H4 (cell line): ENCODE measurements around the gene GARIN3. TPM values are rescaled to one million over a fixed set of nuclear protein-coding genes. Genes with fewer than 3 reads are reported as not detected.
"Not testable (repeated sequence)": the region's sequence is repeated elsewhere in the genome, so short reads cannot be mapped to it uniquely, and the experiment has no call there.

Experiments
- DNase-seq: peaks from one replicate; pipeline ENCODE4 v3.0.0-alpha.2; 2015; ENCODE audit warnings: low spot score
- total RNA-seq: library from RNA; depleted of rRNA; stranded (reverse); fragments of >200 nt; shearing (Covaris generic); gene quantifications from 2 replicates; pipeline ENCODE4 v1.2.3, GENCODE V29; 2014

GARIN3 gene
- total RNA-seq, 1 experiment from 2014 or later = not detected

DNA sequence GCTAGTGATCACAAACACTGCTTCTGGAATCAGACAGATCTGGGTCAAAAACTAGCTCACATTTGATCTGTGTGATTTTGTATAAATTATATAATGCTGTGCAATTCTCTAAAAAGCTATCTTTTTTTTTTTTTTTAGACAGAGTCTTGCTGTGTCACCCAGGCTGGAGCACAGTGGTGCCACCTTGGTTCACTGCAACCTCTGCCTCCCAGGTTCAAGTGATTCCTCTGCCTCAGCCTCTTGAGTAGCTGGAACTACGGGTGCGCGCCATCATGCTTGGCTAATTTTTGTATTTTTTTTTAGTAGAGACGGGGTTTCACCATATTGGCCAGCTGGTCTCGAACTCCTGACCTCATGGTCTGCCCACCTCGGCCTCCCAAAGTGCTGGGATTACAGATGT is 19.1 kb upstream of the GARIN3 start:
- DNase-seq = not testable (repeated sequence)

DNA sequence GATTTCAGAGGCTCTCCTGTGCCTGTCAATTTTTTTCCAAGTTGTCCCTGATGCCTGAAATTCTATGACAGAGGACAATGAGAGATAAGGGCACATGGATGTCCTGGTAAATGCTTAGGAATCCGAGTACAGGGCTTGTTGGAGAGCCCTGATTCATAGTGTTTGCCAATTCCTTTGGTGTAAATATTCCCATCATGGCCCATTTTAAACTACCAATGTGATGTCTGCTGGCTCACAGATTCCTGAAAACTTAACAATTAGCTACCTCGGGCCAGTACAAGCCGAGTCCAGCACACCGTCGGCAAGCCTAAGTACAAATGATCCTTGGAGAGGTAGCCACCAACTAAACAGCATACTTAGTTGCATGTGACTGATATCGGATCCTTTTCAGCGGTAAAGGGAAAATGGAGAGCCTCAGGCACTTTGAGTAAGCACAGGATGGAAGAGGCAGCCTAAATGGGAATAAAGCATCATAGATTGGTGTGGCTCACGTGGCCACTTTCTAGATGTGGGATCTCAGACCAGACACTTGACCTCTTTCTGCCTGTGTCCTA is 18.1 kb upstream of the GARIN3 start:
- DNase-seq = no peak

DNA sequence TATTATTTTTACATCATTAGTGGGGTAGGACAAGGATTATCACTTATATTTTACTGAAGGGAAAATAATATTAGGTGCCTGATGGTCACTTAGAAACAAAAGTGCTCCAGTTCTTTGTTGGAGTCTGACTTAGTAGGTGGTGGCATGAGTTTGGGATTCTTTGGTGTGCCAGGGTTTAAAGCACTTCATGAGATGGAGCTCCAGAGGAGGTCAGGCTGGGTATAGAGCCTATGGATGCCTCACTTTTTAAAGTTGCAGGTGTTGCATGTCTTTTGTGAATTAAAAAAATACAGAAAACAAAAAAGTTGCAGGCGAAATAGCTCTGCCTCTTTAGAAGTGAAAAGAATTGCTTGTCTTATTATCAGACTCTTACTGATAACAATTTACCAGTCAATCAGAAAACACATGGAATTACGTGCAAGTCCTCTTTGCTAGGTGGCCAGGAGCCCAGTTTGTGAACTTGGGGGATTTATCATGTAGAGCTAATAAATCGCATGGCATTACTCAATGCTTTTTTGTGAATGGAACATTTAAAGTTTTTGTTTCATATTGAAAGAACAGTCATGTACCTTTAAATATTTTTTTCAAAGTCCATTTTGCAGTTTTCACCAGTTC is 16.2 kb upstream of the GARIN3 start:
- no peak for DNase-seq

DNA sequence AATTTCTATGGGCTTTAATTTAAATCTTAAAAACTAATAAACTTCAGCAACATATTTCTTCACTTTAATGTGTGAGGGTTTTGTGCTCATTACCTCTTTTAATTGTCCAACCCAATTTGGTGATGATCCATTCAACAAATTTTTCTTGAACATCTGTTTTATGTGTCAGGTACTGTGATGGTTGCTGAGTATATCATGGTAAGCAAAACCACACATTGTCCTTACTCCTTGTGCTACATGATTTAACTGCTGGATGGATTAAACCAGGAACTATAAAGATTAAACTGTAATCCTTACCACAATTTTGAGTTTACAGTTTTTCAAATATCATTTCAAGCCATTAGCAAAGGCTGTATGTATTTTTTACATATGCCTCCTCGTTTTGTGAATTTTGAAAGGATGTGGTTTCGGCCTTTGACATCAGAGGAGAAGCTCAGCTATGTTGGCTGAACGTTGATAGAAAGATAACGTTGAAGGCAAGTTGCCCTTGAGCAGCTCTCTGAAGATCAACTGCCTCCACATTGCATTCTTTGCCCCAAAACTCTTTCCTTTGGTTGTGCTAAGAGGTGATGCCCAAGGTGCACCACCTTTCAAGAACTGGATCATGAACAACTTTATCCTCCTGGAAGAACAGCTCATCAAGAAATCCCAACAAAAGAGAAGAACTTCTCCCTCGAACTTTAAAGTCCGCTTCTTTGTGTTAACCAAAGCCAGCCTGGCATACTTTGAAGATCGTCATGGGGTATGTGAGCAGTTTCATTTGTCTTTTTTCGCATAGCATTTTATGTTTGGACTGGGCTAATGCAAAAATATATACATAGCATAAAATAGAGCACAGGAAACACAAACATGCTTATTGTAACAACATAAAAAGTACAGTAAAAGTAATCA is 14.6 kb upstream of the GARIN3 start, which contains the start of gene ITK:
Gene ITK, plus strand, starts transcription at position 467 of the 891 bp plus-strand sequence. Its CDS starts 138 bp downstream, at position 605.
- DNase-seq = no peak

DNA sequence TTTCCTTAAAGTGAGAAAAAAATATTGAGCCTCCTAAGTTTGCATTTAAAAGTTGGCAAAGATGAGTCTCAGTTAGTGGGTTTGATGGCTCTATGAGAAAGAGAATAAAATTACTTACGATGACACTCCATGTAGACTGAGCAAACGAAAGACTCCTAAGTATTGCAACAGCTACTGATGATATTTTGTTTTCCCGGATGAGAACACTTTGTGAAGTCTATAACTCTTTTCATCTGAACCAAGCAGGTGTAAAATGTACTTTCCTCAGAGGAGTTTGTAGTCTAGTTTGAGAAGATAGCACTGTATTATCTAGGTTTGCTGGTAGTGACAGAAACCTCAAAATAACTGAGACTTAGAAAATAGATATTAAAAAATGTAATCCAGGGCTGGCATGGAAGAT is 12.9 kb upstream of the GARIN3 start:
- DNase-seq = no peak

DNA sequence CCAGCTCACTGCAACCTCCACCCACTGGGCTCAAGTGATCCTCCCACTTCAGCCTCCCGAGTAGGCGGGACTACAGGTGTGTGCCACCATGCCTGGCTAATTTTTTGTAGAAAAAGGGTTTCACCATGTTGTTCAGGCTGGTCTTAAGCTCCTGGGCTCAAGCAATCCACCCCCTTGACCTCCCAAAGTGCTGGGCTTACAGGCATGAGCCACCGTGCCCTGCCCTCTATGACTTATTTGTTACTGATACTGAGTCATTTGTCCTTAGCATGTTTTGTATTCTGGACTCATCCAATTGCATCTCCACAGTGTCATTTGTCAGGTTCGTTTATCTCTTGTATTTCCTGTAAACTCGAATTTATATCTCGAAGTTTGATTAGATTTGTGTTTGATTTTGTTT is 11.9 kb upstream of the GARIN3 start:
- no peak for DNase-seq

DNA sequence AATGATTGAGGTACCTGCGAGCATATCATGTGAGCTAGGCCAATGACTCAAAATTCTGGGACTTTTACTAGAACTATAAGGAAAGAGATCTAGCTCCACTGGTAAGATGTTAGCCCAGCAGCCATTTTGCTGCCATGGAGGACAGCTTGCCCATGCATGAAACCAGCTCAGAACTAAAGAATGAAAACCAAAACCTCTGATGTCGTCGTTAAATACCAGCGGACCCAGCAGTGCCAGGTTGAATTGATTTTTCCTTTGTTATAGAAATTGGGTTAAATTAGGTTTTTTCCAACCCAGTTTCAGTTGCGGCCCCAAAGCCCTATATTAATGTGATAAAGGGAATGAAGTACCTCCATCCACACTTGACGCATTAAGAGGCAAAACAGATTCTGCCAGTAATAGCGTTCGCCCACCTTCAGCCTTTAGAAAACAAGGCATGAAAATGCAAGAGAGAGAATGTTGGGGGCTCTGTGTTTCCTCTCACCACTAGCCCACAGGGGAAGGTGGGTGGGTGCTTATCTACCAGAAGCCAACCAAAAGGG is 9.1 kb upstream of the GARIN3 start:
- no peak for DNase-seq

DNA sequence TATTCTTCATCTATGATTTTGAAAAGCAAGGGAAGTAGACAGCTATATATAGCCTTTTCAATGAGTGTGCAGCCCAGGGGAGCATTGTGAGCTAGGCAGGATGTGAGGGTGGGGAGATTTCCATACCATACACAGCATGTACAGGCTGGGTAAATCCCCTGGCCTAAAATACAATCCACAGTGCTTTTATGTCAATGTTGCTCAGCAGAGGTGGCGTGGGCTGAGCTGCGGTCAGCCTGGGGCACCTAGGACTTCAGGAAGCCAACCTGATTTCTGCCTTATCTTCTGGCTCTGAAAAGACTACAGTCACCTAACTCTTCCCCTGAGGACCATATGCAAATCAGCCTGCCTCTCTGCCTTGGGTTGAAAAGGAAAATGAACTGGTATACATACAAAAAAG is 6.3 kb upstream of the GARIN3 start:
- no peak for DNase-seq

DNA sequence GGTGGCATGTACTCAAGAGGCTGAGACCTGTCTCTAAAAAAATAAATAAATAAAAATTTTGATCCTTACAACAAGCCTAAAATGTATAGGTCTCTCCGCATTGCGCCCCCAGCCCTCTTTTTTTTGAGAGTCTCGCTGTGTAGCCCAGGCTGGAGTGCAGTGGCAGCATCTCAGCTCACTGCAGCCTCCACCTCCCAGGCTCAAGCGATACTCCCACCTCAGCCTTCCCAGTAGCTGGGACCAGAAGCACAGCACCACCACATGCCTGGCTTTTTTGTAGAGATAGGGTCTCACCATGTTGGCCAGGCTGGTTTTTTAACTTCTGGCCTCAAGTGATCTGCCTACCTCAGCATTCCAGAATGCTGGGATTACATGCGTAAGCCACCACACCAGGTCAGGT is 2.2 kb upstream of the GARIN3 start:
- DNase-seq = no peak

DNA sequence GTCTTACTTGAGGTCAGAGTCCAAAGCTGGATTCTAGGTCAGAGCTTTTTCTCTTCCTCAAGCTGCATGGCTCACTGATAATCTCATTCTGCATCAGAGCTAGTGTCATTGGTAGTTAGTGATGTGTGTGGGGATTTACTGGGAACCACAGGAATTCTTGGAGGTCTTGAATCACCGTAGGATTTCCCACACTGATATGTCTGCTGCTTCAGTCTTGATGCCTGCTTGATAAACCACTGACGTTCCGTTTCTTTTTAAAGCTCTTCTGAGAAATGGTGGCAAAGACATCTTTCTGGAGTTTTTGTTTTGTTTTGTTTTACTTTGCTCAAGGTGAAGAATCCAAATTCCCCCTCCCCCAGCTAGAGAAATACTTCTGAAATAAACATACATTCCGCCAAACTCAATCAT is 1.2 kb upstream of the GARIN3 start:
- DNase-seq = peak; percentile 68

DNA sequence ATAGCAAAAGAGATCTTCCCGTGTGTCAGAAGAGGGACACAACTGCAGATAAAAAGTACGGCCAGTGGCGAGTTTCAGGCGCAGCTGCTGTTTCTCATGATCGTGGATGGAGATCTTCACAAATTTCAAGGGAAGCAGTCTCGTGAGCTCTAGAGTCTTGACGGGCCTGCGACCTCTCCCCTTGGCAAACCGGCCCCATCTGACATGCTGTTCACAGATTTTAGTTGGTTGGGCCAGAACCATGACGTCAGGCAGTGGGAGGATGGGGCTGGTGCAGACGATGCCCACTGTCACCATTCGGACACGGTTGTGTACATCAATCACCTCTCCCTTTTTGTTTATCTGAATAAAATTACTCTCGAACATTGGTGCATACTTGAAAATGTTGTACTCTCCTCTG is 396 bp downstream of the GARIN3 start:
- no peak for DNase-seq

DNA sequence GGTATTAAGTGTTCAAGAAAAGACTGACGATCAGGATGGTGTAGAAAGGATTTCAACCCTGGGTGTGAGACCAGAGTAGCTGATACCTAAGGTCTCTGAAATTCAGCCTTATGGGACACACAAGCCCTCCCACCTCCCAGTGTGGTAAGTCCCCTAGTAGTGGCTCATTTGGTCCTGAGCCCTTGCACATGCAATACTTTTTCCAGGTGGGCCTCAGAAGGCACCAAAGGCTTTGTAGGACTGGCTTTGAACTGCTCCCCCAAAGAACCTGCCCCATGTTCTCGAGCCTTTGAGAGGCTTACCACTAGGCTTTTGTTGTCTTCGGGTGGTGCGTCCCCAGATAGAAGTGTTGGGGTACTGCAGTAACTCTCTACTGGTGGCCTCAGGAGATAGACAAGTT is 803 bp downstream of the GARIN3 start:
- DNase-seq = no peak

DNA sequence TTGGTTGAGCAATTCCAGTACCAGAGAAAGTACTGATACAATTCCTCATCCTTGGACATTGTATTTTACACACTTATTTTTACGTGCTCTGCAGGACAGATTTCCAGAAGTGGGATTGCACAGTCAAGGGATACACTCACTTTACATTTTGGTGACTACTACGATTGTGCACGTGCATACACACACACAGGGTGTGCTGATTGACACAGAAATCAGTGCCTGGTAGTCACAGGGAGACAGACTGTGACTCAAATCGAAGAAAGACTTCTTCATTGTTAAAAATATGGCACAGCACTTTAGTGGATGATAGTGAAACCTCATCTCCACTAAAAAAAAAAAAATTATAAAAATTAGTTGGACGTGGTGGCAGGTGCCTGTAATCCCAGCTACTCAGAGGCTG is 1.5 kb downstream of the GARIN3 start:
- DNase-seq = no peak

DNA sequence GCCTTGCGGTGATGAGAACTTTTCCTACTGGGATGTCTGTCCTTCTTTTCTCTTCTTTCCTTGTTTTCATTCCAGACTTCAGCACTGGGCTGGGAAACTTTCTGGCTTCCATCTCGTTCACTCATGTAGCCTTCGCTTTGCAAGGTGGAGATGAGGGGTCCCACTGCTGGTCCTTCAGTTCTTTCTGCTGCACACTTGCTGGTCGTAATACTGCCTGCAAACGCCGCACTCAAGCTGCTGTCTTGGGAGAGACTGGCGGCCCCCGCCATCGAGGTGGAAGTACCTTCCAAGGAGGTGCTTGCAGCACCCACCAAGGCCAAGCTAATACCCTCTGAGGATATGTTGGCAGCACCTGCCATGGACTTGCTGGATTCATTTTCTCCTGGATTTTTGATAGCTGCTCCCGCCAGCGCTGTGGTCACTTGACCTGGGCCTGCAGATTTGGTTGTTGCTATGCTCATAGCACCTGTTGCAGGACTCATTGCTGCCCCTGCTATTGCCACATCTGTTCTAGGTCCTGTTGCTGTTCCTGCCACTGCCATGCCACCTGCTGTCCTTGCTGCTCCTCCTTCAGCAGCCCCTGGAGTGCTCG is 3.0 kb downstream of the GARIN3 start:
- no peak for DNase-seq

DNA sequence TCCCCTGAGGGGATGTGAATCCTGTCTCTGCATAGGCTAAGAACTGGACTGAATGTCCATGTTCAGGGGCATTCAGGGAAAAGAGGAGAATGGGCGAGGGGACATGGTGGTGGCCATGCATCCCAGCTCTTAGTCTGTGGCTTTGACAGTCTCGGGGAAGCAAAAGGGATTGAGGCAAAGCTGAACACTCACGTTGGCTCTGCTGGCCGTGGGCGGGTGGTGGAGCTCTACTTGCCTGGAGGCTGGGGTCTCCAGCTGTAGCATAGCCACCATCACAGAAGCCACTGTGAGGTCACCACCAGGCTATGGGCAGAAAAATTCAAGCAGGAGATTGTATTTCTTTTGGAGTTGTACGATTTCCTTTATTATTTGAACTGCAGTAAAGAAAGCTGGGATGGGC is 4.1 kb downstream of the GARIN3 start:
- no peak for DNase-seq

DNA sequence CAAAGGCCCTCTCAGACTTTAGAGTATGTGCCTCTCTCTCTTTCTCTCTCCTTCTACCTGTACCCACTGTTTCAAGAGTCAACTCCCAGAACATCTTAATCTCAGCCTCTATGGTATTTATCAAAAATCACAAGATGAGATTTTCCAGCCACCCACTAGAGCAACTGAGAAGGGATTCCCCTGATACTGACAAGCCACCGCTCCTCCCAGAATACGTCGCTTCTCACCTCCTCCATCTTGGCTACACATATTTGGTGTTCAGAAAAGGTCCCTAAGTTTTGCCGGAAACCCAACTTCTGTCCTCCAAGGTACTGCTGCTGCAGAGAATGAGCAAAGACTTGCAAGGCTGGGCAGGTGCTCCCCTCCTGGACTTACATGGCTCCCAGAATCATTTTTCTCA is 6.1 kb downstream of the GARIN3 start:
- DNase-seq = no peak

DNA sequence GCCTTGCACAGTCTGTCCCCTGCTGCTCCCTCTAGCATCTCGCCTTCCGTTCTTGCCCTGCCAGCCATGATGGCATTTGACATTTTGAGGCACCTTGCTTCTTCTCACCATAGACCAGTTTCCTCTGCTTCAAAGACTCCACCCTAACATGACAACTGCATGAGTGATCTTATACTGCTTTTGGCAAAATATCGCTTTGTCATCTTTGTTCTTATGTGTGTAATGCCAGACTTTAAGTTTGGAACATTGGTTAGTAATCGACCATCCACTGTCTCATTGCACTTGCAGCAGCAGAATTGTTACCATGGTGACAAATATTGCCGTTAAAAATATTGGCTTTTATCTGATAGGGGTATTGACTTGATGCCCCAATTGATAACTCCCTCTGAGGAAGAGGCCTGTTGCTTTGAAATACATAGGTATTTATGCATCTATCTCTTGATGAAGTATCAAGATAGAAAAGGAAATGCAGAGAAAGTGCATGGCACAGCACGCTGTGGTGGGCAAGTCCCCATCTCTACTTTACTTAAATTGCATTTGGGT is 6.8 kb downstream of the GARIN3 start:
- DNase-seq = no peak

DNA sequence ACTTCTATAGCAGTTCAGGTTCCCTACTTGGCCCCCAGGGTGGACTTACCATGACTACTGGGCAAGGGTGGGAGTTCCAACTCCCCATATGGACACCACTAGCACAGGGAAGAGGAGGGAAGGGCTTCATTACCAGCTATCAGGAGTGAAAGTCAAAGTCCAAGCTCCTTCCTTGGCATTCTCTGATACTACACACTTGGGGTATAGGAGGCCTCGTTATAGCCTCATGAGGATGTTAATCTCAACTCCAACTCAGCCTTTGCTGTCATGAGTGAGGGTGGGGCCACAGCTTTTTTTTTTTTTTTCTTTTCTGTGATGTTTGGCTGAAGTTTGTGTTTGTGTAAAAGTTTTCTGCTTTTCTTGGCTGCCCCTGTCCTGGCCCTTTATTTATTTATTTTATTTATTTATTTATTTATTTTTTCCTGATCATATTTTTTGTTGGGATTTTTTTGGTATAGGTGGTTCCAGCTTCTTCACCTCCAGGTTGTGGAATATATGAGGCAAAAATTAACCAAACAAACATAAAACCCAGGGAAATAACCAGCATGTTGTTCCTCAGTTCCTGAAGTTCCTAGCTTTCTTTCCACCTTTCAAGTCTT is 8.7 kb downstream of the GARIN3 start:
- DNase-seq = no peak

DNA sequence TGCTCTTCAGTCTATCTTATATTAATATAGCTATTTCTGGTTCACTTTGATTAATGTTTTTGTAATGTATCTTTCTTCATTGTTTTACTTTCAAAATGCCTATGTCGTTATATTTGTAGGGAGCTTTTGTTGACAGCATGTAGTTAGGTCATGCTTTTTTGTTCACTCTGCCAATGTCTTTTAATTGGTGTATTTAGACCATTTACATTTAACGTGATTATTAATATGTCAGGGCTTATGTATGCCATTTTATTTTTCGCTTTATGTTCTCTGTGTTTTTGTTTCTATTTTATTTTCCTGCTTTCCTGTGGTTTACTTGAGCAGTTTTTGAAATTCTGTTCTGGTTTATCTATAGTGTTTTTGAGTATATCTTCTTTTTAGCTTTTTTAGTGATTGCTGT is 10.8 kb downstream of the GARIN3 start:
- DNase-seq = no peak

DNA sequence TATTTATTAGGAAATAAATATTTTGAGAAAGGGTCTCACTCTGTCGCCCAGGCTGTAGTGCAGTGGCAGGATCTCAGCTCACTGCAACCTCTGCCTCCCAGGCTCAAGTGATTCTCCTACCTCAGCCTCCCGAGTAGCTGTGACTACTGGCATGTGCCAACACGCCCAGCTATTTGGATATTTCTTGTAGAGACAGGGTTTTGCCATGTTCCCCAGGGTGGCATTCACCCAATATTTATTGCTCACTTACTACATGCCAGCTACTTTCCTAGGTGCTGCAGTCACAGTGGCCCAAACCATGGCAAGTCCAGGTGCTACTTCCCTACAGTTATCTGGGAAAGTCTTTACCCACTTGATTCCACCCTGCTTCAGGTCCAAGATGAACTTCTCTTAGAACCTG is 15.1 kb downstream of the GARIN3 start:
- DNase-seq = no peak

DNA sequence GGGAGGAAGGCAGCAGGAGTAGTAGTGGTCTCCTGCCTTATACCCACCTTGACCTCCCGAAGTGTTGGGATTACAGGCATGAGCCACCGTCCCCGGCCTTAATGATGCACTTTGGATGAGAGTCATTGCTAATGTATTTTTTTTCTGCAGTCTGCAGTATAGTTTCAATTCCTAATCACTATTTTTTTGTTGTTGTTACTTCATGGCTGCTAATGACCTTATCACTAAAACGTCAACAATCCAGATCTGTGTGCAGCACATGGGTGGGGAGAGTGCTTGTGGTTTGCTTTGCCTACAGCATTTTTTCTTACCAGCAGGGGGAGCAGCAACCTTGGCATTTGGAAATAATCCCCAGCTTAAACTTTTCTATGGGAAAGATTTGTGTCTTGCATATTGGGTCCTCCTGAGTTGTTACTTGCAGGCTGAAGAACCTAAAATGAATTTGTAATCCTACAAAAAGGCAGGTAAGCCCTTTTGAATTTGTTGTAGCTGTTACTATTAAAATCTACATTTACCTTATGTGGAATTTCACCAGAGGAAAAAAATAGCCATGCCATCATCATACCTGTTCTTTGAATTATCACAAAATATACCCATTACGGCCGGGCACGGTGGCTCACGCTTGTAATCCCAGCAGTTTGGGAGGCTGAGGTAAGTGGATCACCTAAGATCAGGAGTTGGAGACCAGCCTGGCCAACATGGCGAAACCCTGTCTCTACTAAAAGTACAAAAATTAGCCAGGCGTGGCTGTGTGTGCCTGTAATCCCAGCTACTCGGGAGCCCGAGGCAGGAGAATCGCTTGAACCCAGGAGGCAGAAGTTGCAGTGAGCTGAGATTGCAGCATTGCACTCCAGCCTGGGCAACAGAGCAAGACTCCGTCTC is 17.1 kb downstream of the GARIN3 start:
- peak; percentile 43 for DNase-seq
